Astrocyte of the spinal cord (primary cell): ENCODE data around the gene RAPGEF3.
A peak's percentile ranks its signal among the peaks of the same experiment; 100 is the strongest.

Experiments
- DNase-seq: peaks from one replicate; pipeline ENCODE4 v3.0.0; 2011; ENCODE audit warnings: low read depth, low spot score
- H3K4me3 ChIP-seq: 2 replicates; pipeline ENCODE4 v1.5.1; 2011; ENCODE audit warnings: low read depth, mild to moderate bottlenecking, low read length, moderate library complexity
- CTCF ChIP-seq: IDR thresholded peaks from 2 replicates; pipeline ENCODE4 v1.5.1; 2012; ENCODE audit warnings: low read depth, mild to moderate bottlenecking, low read length, inconsistent platforms
- in situ Hi-C: cut with HindIII; loops from 2 replicates; pipeline ENCODE4 v1.10.0; 2017; ENCODE audit warnings: low sequenced_read_pairs

RAPGEF3 gene

DNA sequence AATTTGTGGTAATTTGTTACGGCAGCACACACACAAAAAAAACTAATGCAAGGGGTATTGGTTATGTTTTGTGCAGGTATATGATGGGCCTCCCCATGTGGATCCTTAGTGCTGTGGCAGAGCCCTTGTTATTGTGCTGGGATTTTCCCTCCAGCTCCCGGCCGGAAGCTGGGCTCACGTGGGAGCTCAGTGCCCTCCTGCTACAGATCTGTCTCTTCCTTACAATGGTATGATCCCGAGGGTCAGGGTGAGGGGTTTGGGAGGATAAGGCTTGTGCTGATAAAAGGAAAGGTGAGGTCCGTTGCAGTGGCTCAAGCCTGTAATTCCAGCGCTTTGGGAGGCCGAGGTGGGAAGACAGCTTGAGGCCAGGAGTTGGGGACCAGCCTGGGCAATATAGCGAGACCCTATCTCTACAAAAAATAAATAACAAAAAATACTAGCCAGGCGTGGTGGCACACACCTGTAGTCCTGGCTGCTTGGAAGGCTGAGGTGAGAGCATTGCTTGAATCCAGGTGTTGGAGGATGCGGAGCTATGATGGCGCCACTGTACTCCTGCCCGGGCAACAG is 13.5 kb upstream of the RAPGEF3 start:
- DNase-seq = no peak
- no peak overlapping the region for H3K4me3 ChIP-seq
- in situ Hi-C loops = no loop called here
- TF ChIP-seq CTCF = no peak

DNA sequence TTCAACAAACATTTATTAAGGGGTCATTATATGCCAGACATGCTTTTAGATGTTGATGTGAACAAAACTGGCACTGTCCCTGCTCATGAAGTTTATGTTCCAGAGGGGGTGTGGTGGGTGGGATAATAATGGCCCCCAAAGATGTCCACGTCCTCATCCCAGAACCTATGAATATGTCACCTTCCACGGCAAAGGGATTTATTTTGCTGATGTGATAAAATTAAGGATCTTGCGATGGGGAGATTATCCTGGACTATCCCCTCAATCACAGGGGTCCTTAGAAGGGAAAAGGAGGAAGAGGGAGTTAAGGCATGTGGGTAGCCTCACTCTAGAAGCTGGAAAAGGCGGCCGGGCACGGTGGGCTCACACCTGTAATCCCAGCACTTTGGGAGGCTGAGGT is 12.6 kb upstream of the RAPGEF3 start:
- in situ Hi-C loops = no loop called here
- TF ChIP-seq CTCF = no peak

GRCh38 chr12:47770086-47770726 is 11.5 kb upstream of the RAPGEF3 start:
- no peak for DNase-seq

More for the DNA sequence above, 12.6 kb upstream of the RAPGEF3 start:
- DNase-seq = no peak
- no peak overlapping the region for H3K4me3 ChIP-seq

DNA sequence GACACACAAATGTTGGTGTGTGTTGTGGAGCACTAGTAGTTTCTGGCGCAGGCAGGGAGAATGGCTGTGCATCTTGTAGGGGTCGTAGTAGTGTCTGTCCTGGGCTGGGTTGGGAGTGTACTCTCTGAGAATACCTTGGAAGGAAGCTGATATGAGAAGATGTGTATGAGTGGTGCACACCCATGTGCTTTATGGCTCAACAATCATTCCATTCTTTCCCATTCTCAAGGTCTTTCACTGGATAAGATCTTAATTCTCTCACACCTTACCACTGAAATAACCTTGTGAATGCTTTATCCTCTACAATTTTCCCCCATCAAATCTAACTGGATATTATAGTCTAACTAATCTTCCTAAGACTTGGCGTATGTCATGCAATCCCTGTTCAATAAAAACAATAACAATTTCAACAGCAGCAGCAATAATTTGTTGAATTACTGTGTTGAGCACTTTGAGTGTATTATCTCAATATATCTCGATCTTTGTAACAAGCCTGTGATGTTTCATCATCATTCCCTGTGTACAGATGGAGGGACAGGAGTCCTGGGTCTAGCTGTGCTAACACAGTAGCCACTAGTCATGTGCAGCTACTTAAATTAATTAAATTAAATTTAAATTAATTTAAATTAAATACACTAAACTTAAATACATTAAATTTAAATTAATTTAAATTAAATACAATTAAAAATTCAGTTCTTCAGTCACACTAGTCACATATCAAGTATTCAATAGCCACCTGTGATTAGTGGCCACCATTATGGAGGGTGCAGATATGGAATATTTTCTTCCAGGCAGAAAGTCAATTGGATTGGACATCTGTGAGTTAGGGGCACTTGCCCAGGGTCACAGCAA is 10.8 kb upstream of the RAPGEF3 start:
- no peak for TF ChIP-seq CTCF

More at GRCh38 chr12:47770086-47770726, 11.5 kb upstream of the RAPGEF3 start:
- in situ Hi-C loops = no loop called here
- TF ChIP-seq CTCF = no peak
- no peak overlapping the region for H3K4me3 ChIP-seq

DNA sequence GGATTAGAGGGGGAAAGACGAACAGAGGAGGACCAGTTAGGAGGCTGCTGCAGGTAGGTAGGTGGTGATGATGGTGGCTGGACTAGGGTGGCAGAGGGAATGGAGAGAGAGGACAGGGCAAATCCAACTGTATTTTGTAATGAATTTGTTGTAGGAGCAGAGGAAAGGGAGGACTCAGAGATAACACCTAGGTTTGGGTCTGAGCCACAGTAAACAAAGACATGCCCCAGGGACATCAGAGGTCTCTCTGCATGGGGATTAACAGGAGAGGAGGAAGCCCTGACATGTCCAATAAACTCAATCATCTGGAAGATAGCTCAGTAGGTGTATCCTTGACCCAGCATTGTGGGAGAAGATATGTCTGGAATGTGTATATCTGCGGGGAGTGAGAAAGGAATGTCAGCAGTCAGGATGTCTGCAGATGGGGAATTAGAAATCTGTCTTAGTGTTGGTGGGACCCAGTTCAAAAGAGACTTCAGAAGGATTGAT is 9.7 kb upstream of the RAPGEF3 start:
- in situ Hi-C loops = no loop called here
- DNase-seq = no peak
- no peak overlapping the region for H3K4me3 ChIP-seq
- TF ChIP-seq CTCF = no peak

More for the DNA sequence above, 10.8 kb upstream of the RAPGEF3 start:
- DNase-seq = no peak
- in situ Hi-C loops = no loop called here
- no peak overlapping the region for H3K4me3 ChIP-seq

DNA sequence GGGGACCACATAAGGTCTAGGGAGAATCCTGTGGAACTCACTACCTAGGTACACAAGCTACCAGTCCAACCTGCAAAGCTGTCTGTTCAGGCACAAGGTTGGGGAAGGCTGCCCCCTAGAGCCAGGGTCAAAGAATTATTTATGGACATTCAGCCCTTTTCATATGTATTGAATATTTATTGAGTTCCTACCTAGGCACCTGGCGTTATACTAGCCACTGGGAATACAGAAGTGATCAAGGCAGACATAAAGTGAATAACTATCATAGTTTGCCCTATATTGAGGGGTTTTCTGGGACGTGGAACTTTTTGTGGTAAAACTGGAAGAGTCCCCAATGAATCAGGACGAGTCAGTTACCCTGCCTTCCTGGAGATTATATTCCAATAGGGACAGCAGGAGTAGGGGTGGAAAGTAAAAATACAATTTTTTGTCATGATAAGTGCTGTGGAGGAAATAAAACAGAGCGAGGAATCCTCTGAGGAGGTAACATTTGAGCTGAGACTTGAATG is 8.6 kb upstream of the RAPGEF3 start:
- TF ChIP-seq CTCF = peak; percentile 55
- in situ Hi-C loops = no loop called here

More for the DNA sequence above, 8.6 kb upstream of the RAPGEF3 start:
- H3K4me3 ChIP-seq = no peak overlapping the region
- DNase-seq = no peak
